Lung (tissue), 12 donors: ENCODE data around the gene TWIST2. TPM values are rescaled to one million over a fixed set of nuclear protein-coding genes. Genes with fewer than 3 reads are reported as not detected.

ENCODE experiments used
- ATAC-seq: fragments of 200-7000 bp; cut with Tn5 transposase; one replicate; pipeline ENCODE4 v1.9.1; 2020; ENCODE audit warnings: moderate number of reproducible peaks; ENCODE audit not compliant: insufficient read depth, low FRiP score
- DNase-seq, 3 donors: peaks; one replicate each; pipeline ENCODE4 v3.0.0-alpha.2; 2013 to 2017
- H3K27ac ChIP-seq, 2 donors: one replicate each; pipeline ENCODE4 v1.5.1; 2013; ENCODE audit warnings: mild to moderate bottlenecking in 2 of 2, moderate library complexity in 2 of 2, control low read depth in 1 of 2, inconsistent platforms in 1 of 2, low read depth in 1 of 2, low read length in 1 of 2
- H3K27me3 ChIP-seq, 3 donors: one replicate each; pipeline ENCODE4 v1.5.1; 2013; ENCODE audit warnings: low read length in 2 of 3; ENCODE audit not compliant: control insufficient read depth in 3 of 3, insufficient read depth in 3 of 3
- H3K36me3 ChIP-seq, 4 donors: one replicate each; pipeline ENCODE4 v1.5.1; 2013; ENCODE audit warnings: low read length in 4 of 4, mild to moderate bottlenecking in 1 of 4, moderate library complexity in 1 of 4; ENCODE audit not compliant: control insufficient read depth in 4 of 4, insufficient read depth in 4 of 4
- H3K4me1 ChIP-seq, 5 donors: one replicate each; pipeline ENCODE4 v1.5.1; 2013; ENCODE audit warnings: low read length in 5 of 5, mild to moderate bottlenecking in 2 of 5, moderate library complexity in 1 of 5; ENCODE audit not compliant: control insufficient read depth in 5 of 5, insufficient read depth in 5 of 5
- H3K4me3 ChIP-seq: one replicate; pipeline ENCODE4 v1.5.1; 2013; ENCODE audit warnings: mild to moderate bottlenecking, control low read depth, moderate library complexity
- H3K9ac ChIP-seq, 2 donors: one replicate each; pipeline ENCODE4 v1.5.1; 2013; ENCODE audit warnings: low read length in 2 of 2, control low read depth in 1 of 2; ENCODE audit not compliant: insufficient read depth in 1 of 2
- H3K9me3 ChIP-seq, 4 donors: one replicate each; pipeline ENCODE4 v1.5.1; 2013; ENCODE audit warnings: low read length in 3 of 4, mild to moderate bottlenecking in 1 of 4, moderate library complexity in 1 of 4; ENCODE audit not compliant: control insufficient read depth in 4 of 4, insufficient read depth in 3 of 4
- CTCF ChIP-seq: IDR thresholded peaks from 2 replicates; pipeline ENCODE4 v1.5.1; 2012; ENCODE audit warnings: mild to moderate bottlenecking; ENCODE audit errors: control extremely low read depth, extremely low read depth
- WGBS, 2 donors: extraction: QIAGEN DNeasy Blood & Tissue Kit; methylation state at CpG; one replicate each; pipeline ENCODE4 v1.1.7; 2013; 5-methylcytosine and 5-hydroxymethylcytosine counted together
- polyA plus RNA-seq, 2 donors: library from polyadenylated mRNA; stranded (reverse); fragments of 200-250 nt; gene quantifications; one replicate each; pipeline ENCODE4 v1.2.1, GENCODE V29; 2013
- total RNA-seq, 2 donors: library from RNA; depleted of rRNA in 1 of 2; stranded (reverse); fragments of >200 nt in 1 of 2; gene quantifications; one replicate each; pipeline ENCODE4 v1.2.1, GENCODE V29; 2014 to 2021
- donor health status: control.
- donor health status: control.
- donor health status: Bipolar disorder and iron deficiency.
- donor health status: healthy.
- donor health status: DM: yes; HTN: yes; CAD: no.

Gene TWIST2
- total and polyA plus RNA-seq, 4 donors = 10.1 to 14.8 (median 11.7) TPM

DNA sequence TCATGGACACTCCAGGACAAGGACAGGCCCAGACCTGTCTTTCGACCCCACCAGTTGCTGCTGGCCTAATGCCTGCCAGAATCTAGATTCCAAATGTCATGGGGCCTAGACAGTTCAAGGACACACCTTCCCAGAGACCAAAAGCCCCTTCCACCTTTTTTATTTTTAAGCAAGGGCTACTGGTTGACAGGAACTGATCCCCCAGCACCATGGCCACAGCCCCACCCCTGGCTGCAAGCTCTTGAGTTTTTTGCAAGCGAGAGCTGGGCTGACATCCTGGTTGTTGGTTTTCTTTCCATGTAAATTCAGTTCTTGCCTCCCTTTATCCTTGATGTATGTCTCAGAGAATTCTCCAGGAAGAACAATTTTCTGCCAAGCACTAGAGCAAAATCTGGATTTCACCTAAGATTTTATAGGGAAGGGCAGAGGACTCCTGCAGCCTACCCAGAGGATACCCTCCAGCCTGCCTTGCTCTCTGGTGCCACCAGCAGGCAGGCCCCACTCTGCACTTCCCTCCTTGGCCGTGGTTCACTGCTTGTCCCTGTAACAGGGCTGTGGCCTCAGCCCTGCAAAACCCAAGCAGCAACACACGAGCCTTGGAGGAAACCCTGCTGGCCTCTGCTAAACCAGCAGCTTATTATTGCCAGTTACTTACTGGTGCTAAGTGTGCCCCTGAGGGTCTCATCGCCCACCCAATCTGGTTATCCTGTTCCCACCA is 97.7 kb downstream of the TWIST2 start:
- ATAC-seq (no peak), DNase-seq (peak in 1 of 3 donors; percentile 32)
- Histone ChIP-seq H3K4me1 (peaks cover 0 to 2% (median 0%) of the 10 kb centered on the region in 5 donors), H3K4me3 (no peak overlapping the region), H3K27me3 (peaks cover 0 to 8% (median 7%) of the 10 kb centered on the region in 3 donors), H3K27ac (no peak overlapping the region), H3K36me3 (no peaks in the 10 kb centered on the region), H3K9me3 (no peaks in the 10 kb centered on the region), H3K9ac (no peak overlapping the region)
- 57 to 64% methylated on average over 5 of the region's 5 CpGs for WGBS, 2 donors
- peak; percentile 56 for TF ChIP-seq CTCF

DNA sequence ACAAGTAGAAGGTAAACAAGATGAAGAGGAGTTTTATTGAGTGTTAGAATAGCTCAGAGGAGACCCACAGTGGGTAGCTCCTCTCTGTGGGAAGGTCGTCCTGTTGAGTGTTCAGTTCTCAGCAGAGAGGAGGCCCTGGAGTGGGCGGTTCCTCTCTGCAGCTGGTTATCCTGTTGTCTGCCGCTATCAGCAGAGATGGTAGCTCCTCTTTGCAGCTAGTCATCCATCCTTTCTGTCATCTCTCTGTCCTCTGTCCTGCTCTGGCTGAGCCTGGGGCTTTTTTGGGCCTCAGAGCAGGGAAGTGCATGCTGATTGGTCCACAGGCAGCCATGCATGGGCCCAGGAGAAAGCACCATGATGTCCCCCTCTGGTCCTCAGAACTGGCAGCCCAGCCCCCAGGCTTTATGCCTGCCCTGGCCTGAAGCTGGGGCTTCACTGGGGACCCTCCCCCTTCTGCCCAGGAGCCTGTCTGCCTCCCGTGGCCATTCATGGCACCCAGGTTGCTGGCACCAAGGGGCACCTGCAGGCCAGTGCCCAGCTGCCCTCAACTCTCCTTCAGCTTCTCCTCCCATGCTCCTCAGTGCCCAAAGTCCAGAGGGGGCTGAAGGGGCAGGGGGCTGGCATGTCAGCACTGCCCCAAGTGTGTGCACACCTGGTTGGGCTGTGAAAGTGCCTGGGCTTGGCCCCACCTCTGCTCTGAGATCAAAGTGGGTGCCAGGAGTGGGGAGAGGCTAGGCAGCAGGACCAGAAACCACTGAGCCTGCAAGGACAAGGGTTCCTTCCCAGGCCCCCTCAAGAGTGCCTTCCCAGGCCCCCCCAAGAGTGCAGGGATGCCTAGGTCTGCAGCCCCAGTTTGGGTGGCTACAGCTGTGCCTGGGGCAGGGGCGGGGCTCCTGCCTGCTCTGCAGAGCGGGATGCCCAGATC is 98.7 kb downstream of the TWIST2 start:
- Histone ChIP-seq H3K36me3 (no peaks in the 10 kb centered on the region), H3K4me3 (no peak overlapping the region), H3K27ac (no peak overlapping the region), H3K27me3 (peaks cover 0 to 14% (median 10%) of the 10 kb centered on the region in 3 donors), H3K9ac (no peak overlapping the region), H3K9me3 (no peaks in the 10 kb centered on the region), H3K4me1 (peaks cover 0 to 2% (median 0%) of the 10 kb centered on the region in 5 donors)
- no peak for TF ChIP-seq CTCF
- 78 to 99% methylated on average over 6 of the region's 6 CpGs for WGBS, 2 donors
- ATAC-seq = no peak
- no peak for DNase-seq

GRCh38 chr2:238947243-238947760 is 99.4 kb downstream of the TWIST2 start:
- WGBS, 2 donors = 93 to 96% methylated on average over 9 of the region's 9 CpGs
- TF ChIP-seq CTCF = no peak
- Histone ChIP-seq H3K4me3 (no peak overlapping the region), H3K27me3 (peaks cover 0 to 14% (median 10%) of the 10 kb centered on the region in 3 donors), H3K4me1 (peaks cover 0 to 2% (median 0%) of the 10 kb centered on the region in 5 donors), H3K9me3 (no peaks in the 10 kb centered on the region), H3K36me3 (no peaks in the 10 kb centered on the region), H3K9ac (no peak overlapping the region), H3K27ac (no peak overlapping the region)
- no peak for DNase-seq
- ATAC-seq = no peak
